ENCODE results near the gene KRT13. TPM values are rescaled to one million over a fixed set of nuclear protein-coding genes. Genes with fewer than 3 reads are reported as not detected.

KRT13 gene
- total and polyA plus RNA-seq, 9 of the 15 experiments (the other 6 are each of a cell fraction or from before 2014, with no cell fraction given), result 0.11 to 1.1 (median 0.24) TPM; not detected in 3

DNA sequence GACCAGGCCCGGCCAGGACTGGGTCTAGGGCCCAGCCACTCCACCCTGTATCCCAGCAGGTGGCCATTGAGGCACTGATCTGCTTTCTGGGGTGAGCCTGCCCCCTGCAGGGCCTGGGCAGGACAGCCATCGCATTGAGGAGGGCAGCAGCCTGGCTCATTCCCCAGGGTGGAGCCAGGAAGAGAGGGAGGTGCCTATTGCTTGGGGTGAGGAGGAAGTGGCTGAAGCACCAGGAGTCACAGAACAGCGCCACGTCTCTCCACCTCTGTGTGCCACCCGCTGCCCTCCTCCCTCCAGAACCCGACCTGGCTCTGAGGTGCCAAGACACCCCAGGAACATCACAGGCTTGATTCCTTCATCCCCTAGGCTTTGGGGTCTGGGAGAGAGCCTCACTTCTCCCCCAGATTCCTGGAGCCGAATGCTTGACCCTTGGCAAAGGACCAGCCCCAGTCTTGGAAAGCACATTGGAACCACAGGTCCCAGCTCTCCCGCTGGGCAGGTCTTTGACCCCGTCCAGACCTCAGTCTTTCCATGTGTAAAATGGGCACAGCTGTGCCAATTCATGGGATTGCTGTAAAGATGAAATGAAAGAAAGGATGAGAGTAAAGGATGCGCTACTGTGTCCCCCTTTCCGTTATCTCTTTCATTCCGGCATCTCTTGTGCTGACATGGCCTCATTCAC is 8.5 kb downstream of the KRT13 start (continued):
- no peak for TF ChIP-seq SIRT6 (IDR thresholded peaks at IDR 0.05; ENCODE audit: low read depth, low read length)
- peak; percentile 83 for TF ChIP-seq MYNN (IDR thresholded peaks at IDR 0.05)
- no peak for TF ChIP-seq MYNN (CRISPR knock-in tag; IDR thresholded peaks at IDR 0.05)
- TF ChIP-seq TAL1 (IDR thresholded peaks at IDR 0.05), result no peak
- TF ChIP-seq NELFE (IDR thresholded peaks at IDR 0.05; ENCODE audit: insufficient read depth, insufficient read length), result no peak
- TF ChIP-seq L3MBTL2 (IDR thresholded peaks at IDR 0.05), result peak; percentile 41; the same call in 1 of the 2 replicates
- TF ChIP-seq GABPA (tag; conservative IDR thresholded peaks at IDR 0.05; ENCODE audit: low read depth), result 0 out of 2 replicates have a peak, but pooled peaks have one; percentile 33
- no peak for TF ChIP-seq GABPB2 (CRISPR knock-in tag; conservative IDR thresholded peaks at IDR 0.05)
- TF ChIP-seq CC2D1A (IDR thresholded peaks at IDR 0.05), result no peak
- no peak for TF ChIP-seq ZNF717 (CRISPR knock-in tag; IDR thresholded peaks at IDR 0.05)
- TF ChIP-seq, protein P1, sequence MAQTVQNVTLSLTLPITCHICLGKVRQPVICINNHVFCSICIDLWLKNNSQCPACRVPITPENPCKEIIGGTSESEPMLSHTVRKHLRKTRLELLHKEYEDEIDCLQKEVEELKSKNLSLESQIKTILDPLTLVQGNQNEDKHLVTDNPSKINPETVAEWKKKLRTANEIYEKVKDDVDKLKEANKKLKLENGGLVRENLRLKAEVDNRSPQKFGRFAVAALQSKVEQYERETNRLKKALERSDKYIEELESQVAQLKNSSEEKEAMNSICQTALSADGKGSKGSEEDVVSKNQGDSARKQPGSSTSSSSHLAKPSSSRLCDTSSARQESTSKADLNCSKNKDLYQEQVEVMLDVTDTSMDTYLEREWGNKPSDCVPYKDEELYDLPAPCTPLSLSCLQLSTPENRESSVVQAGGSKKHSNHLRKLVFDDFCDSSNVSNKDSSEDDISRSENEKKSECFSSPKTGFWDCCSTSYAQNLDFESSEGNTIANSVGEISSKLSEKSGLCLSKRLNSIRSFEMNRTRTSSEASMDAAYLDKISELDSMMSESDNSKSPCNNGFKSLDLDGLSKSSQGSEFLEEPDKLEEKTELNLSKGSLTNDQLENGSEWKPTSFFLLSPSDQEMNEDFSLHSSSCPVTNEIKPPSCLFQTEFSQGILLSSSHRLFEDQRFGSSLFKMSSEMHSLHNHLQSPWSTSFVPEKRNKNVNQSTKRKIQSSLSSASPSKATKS (CRISPR knock-in tag; IDR thresholded peaks at IDR 0.05), result no peak
- TF ChIP-seq, protein P2, sequence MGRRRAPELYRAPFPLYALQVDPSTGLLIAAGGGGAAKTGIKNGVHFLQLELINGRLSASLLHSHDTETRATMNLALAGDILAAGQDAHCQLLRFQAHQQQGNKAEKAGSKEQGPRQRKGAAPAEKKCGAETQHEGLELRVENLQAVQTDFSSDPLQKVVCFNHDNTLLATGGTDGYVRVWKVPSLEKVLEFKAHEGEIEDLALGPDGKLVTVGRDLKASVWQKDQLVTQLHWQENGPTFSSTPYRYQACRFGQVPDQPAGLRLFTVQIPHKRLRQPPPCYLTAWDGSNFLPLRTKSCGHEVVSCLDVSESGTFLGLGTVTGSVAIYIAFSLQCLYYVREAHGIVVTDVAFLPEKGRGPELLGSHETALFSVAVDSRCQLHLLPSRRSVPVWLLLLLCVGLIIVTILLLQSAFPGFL (CRISPR knock-in tag; IDR thresholded peaks at IDR 0.05), result no peak
- TF ChIP-seq ZNF830 (CRISPR knock-in tag; IDR thresholded peaks at IDR 0.05), result no peak
- TF ChIP-seq, protein P3, sequence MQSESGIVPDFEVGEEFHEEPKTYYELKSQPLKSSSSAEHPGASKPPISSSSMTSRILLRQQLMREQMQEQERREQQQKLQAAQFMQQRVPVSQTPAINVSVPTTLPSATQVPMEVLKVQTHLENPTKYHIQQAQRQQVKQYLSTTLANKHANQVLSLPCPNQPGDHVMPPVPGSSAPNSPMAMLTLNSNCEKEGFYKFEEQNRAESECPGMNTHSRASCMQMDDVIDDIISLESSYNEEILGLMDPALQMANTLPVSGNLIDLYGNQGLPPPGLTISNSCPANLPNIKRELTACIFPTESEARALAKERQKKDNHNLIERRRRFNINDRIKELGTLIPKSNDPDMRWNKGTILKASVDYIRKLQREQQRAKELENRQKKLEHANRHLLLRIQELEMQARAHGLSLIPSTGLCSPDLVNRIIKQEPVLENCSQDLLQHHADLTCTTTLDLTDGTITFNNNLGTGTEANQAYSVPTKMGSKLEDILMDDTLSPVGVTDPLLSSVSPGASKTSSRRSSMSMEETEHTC (IDR thresholded peaks at IDR 0.05), result no peak
- TF ChIP-seq PTBP1 (IDR thresholded peaks at IDR 0.05; ENCODE audit: low read depth, low read length), result peak; percentile 47; the same call in 1 of the 2 replicates
- peak; percentile 49; the same call in 1 of the 2 replicates for TF ChIP-seq POLR2G (IDR thresholded peaks at IDR 0.05; ENCODE audit: low read depth, low read length)
- no peak for TF ChIP-seq EHMT2 (IDR thresholded peaks at IDR 0.05)
- TF ChIP-seq DDX20 (tag; IDR thresholded peaks at IDR 0.05; ENCODE audit: low read depth), result no peak
- no peak for TF ChIP-seq ETS2 (tag; IDR thresholded peaks at IDR 0.05; ENCODE audit: borderline replicate concordance, poor library complexity, severe bottlenecking)
- TF ChIP-seq, protein P4, sequence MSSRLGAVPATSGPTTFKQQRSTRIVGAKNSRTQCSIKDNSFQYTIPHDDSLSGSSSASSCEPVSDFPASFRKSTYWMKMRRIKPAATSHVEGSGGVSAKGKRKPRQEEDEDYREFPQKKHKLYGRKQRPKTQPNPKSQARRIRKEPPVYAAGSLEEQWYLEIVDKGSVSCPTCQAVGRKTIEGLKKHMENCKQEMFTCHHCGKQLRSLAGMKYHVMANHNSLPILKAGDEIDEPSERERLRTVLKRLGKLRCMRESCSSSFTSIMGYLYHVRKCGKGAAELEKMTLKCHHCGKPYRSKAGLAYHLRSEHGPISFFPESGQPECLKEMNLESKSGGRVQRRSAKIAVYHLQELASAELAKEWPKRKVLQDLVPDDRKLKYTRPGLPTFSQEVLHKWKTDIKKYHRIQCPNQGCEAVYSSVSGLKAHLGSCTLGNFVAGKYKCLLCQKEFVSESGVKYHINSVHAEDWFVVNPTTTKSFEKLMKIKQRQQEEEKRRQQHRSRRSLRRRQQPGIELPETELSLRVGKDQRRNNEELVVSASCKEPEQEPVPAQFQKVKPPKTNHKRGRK (tag; IDR thresholded peaks at IDR 0.05), result no peak
- TF ChIP-seq, protein P5, sequence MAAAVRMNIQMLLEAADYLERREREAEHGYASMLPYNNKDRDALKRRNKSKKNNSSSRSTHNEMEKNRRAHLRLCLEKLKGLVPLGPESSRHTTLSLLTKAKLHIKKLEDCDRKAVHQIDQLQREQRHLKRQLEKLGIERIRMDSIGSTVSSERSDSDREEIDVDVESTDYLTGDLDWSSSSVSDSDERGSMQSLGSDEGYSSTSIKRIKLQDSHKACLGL (CRISPR knock-in tag; IDR thresholded peaks at IDR 0.05; ENCODE audit: borderline replicate concordance, poor library complexity, severe bottlenecking), result no peak
